A549 (cell line): ENCODE measurements around the gene ASTL.

Experiments used
- BHLHE40 ChIP-seq: IDR thresholded peaks from 2 replicates; pipeline ENCODE4 v1.6.1; 2012; ENCODE audit warnings: low read depth, low read length, inconsistent platforms
- CHD2 ChIP-seq: fragments of 150-350 bp; IDR thresholded peaks from 2 replicates; pipeline ENCODE4 v1.6.1; 2014; ENCODE audit warnings: low read length; ENCODE audit not compliant: partially characterized antibody
- CTCF ChIP-seq: fragments of >200 bp; sonication (Bioruptor Twin); formaldehyde crosslinking; IDR thresholded peaks from 3 replicates; pipeline ENCODE4 v1.5.1; 2016
- GATA3 ChIP-seq: IDR thresholded peaks from 2 replicates; pipeline ENCODE4 v1.6.1; 2012; ENCODE audit warnings: borderline replicate concordance
- HES2 ChIP-seq: fragments of >200 bp; sonication (Bioruptor Twin); formaldehyde crosslinking; IDR thresholded peaks from 2 replicates; pipeline ENCODE4 v1.6.1; 2016
- NFE2L2 ChIP-seq: fragments of 150-350 bp; conservative IDR thresholded peaks from 2 replicates; pipeline ENCODE4 v1.6.1; 2014; ENCODE audit warnings: low read length
- SREBF2 ChIP-seq: fragments of 450-650 bp; IDR thresholded peaks from 2 replicates; pipeline ENCODE4 v1.6.1; 2014; ENCODE audit warnings: mild to moderate bottlenecking, moderate library complexity
- ZNF302 ChIP-seq: fragments of 250-450 bp; sonication (Bioruptor Pico); IDR thresholded peaks from 2 replicates; pipeline ENCODE4 v1.9.0; 2021; ENCODE audit warnings: inconsistent platforms, mild to moderate bottlenecking, moderate library complexity

- TF ChIP-seq CHD2 (no peak), BHLHE40 (no peak), ZNF302 (CRISPR knock-in tag) (no peak), CTCF (no peak), GATA3 (no peak), HES2 (no peak), NFE2L2 (no peak), SREBF2 (no peak)
These were observed 47.1 kb downstream of the ASTL start for GRCh38 chr2:96091141-96091710.
